Stimulated activated effector memory CD8-positive, alpha-beta T cell treated with anti-CD3 and anti-CD28 coated beads, Interleukin-12 subunit alpha, Interleukin-12 subunit beta, amount 100 ng/mL, for 72 hours (primary cell): Measurements from ENCODE around the gene TMEM163.
"Not testable (repeated sequence)": the region's sequence is repeated elsewhere in the genome, so short reads cannot be mapped to it uniquely, and the experiment has no call there.

ENCODE experiments used
- ATAC-seq: fragments of 150-1000 bp; cut with Tn5 transposase; 2 replicates; pipeline ENCODE4 v1.10.0; 2021
- DNase-seq, 2 donors: peaks; one replicate each; pipeline ENCODE4 v3.0.0; 2021 to 2022; ENCODE audit warnings: low spot score in 2 of 2
- H3K27ac Mint-ChIP-seq: one replicate; pipeline ENCODE4 v1.8.0; 2022; ENCODE audit warnings: mild to moderate bottlenecking, mixed read lengths
- H3K36me3 Mint-ChIP-seq: one replicate; pipeline ENCODE4 v1.8.0; 2022; ENCODE audit warnings: mild to moderate bottlenecking, mixed read lengths
- H3K4me1 Mint-ChIP-seq: one replicate; pipeline ENCODE4 v1.8.0; 2022; ENCODE audit warnings: mixed read lengths
- H3K4me3 Mint-ChIP-seq: one replicate; pipeline ENCODE4 v1.8.0; 2022; ENCODE audit warnings: mild to moderate bottlenecking, mixed read lengths
- H3K9me3 Mint-ChIP-seq: one replicate; pipeline ENCODE4 v1.8.0; 2022; ENCODE audit warnings: mixed read lengths

Gene TMEM163

GRCh38 chr2:134667081-134667480 lies 51.7 kb downstream of the TMEM163 start:
- peak; percentile 14 for ATAC-seq
- H3K36me3 Mint-ChIP-seq, result peaks cover 16% of the 10 kb centered on the region
- H3K4me3 Mint-ChIP-seq, result peak overlapping the region; percentile 13
- H3K27ac Mint-ChIP-seq, result peak overlapping the region; percentile 80
- H3K4me1 Mint-ChIP-seq, result peaks cover 83% of the 10 kb centered on the region
- H3K9me3 Mint-ChIP-seq, result no peaks in the 10 kb centered on the region
- peak in 1 of 2 donors; percentile 53 for DNase-seq

GRCh38 chr2:134665727-134666506 lies 52.9 kb downstream of the TMEM163 start:
- H3K4me3 Mint-ChIP-seq, result no peak overlapping the region
- DNase-seq (no peak), ATAC-seq (peak; percentile 56)
- peaks cover 16% of the 10 kb centered on the region for H3K36me3 Mint-ChIP-seq
- H3K4me1 Mint-ChIP-seq, result peaks cover 77% of the 10 kb centered on the region
- peak overlapping the region; percentile 80 for H3K27ac Mint-ChIP-seq
- no peaks in the 10 kb centered on the region for H3K9me3 Mint-ChIP-seq

GRCh38 chr2:134663451-134664450 lies 55.0 kb downstream of the TMEM163 start:
- ATAC-seq (no peak), DNase-seq (no peak)
- Mint-ChIP-seq H3K9me3 (no peaks in the 10 kb centered on the region), H3K36me3 (peaks cover 7% of the 10 kb centered on the region), H3K4me1 (peaks cover 73% of the 10 kb centered on the region), H3K4me3 (no peak overlapping the region), H3K27ac (no peak overlapping the region)

- H3K36me3 Mint-ChIP-seq, result peaks cover 6% of the 10 kb centered on the region
- DNase-seq (no peak), ATAC-seq (no peak)
- no peak overlapping the region for H3K27ac Mint-ChIP-seq
- H3K4me1 Mint-ChIP-seq, result peaks cover 63% of the 10 kb centered on the region
- H3K4me3 Mint-ChIP-seq, result no peak overlapping the region
- H3K9me3 Mint-ChIP-seq, result no peaks in the 10 kb centered on the region
These were observed 56.0 kb downstream of the TMEM163 start for GRCh38 chr2:134662751-134663150.

GRCh38 chr2:134660626-134661402 lies 58.0 kb downstream of the TMEM163 start:
- Mint-ChIP-seq H3K9me3 (no peaks in the 10 kb centered on the region), H3K27ac (no peak overlapping the region), H3K36me3 (no peaks in the 10 kb centered on the region), H3K4me1 (peaks cover 58% of the 10 kb centered on the region), H3K4me3 (no peak overlapping the region)
- DNase-seq (no peak), ATAC-seq (no peak)

- H3K4me3 Mint-ChIP-seq, result no peak overlapping the region
- no peak for DNase-seq
- H3K36me3 Mint-ChIP-seq, result no peaks in the 10 kb centered on the region
- no peak overlapping the region for H3K27ac Mint-ChIP-seq
- H3K9me3 Mint-ChIP-seq, result no peaks in the 10 kb centered on the region
- H3K4me1 Mint-ChIP-seq, result peaks cover 47% of the 10 kb centered on the region
- no peak for ATAC-seq
These were observed 59.1 kb downstream of the TMEM163 start for GRCh38 chr2:134659724-134660123.

- no peaks in the 10 kb centered on the region for H3K9me3 Mint-ChIP-seq
- H3K27ac Mint-ChIP-seq, result no peak overlapping the region
- H3K36me3 Mint-ChIP-seq, result no peaks in the 10 kb centered on the region
These were observed 61.0 kb downstream of the TMEM163 start for GRCh38 chr2:134657650-134658250.

GRCh38 chr2:134656391-134656790 lies 62.4 kb downstream of the TMEM163 start:
- H3K27ac Mint-ChIP-seq, H3K9me3 Mint-ChIP-seq, DNase-seq, ATAC-seq, H3K36me3 Mint-ChIP-seq: not testable (repeated sequence)
- Mint-ChIP-seq H3K4me1 (peaks cover 36% of the 10 kb centered on the region), H3K4me3 (peak overlapping the region; percentile 35)

More at GRCh38 chr2:134657650-134658250, 61.0 kb downstream of the TMEM163 start:
- ATAC-seq (no peak), DNase-seq (no peak)
- no peak overlapping the region for H3K4me3 Mint-ChIP-seq
- peaks cover 36% of the 10 kb centered on the region for H3K4me1 Mint-ChIP-seq

GRCh38 chr2:134648586-134648985 lies 70.2 kb downstream of the TMEM163 start:
- no peak overlapping the region for H3K27ac Mint-ChIP-seq
- no peaks in the 10 kb centered on the region for H3K36me3 Mint-ChIP-seq
- ATAC-seq (no peak), DNase-seq (no peak)
- no peaks in the 10 kb centered on the region for H3K9me3 Mint-ChIP-seq
- no peak overlapping the region for H3K4me3 Mint-ChIP-seq
- peaks cover 4% of the 10 kb centered on the region for H3K4me1 Mint-ChIP-seq

GRCh38 chr2:134647607-134648256 lies 71.1 kb downstream of the TMEM163 start:
- peaks cover 4% of the 10 kb centered on the region for H3K4me1 Mint-ChIP-seq
- H3K4me3 Mint-ChIP-seq, result no peak overlapping the region
- no peaks in the 10 kb centered on the region for H3K36me3 Mint-ChIP-seq
- DNase-seq (no peak), ATAC-seq (no peak)
- no peak overlapping the region for H3K27ac Mint-ChIP-seq
- H3K9me3 Mint-ChIP-seq, result no peaks in the 10 kb centered on the region

- ATAC-seq, result peak; percentile 51
- Mint-ChIP-seq H3K36me3 (no peaks in the 10 kb centered on the region), H3K4me3 (no peak overlapping the region), H3K27ac (no peak overlapping the region), H3K9me3 (peaks cover 2% of the 10 kb centered on the region), H3K4me1 (no peaks in the 10 kb centered on the region)
- DNase-seq, result no peak
These were observed 75.9 kb downstream of the TMEM163 start for GRCh38 chr2:134642938-134643337.

GRCh38 chr2:134640494-134640893 lies 78.3 kb downstream of the TMEM163 start:
- Mint-ChIP-seq H3K27ac (no peak overlapping the region), H3K9me3 (peaks cover 2% of the 10 kb centered on the region), H3K4me3 (no peak overlapping the region), H3K36me3 (no peaks in the 10 kb centered on the region), H3K4me1 (no peaks in the 10 kb centered on the region)
- ATAC-seq (no peak), DNase-seq (no peak)

GRCh38 chr2:134639265-134639664 lies 79.5 kb downstream of the TMEM163 start:
- H3K4me3 Mint-ChIP-seq, result no peak overlapping the region
- peaks cover 2% of the 10 kb centered on the region for H3K9me3 Mint-ChIP-seq
- DNase-seq, result no peak
- no peak for ATAC-seq
- H3K27ac Mint-ChIP-seq, result no peak overlapping the region
- H3K4me1 Mint-ChIP-seq, result peaks cover 3% of the 10 kb centered on the region
- no peaks in the 10 kb centered on the region for H3K36me3 Mint-ChIP-seq

- Mint-ChIP-seq H3K4me1 (peaks cover 7% of the 10 kb centered on the region), H3K36me3 (no peaks in the 10 kb centered on the region), H3K27ac (no peak overlapping the region), H3K4me3 (no peak overlapping the region), H3K9me3 (peaks cover 2% of the 10 kb centered on the region)
- DNase-seq, result no peak
- peak; percentile 65 for ATAC-seq
These were observed 82.1 kb downstream of the TMEM163 start for GRCh38 chr2:134636714-134637113.
